GM12891 (cell line): Measurements from ENCODE around the gene SMARCA4. TPM values are rescaled to one million over a fixed set of nuclear protein-coding genes. Genes with fewer than 3 reads are reported as not detected.

Experiments
- DNase-seq: peaks from one replicate; pipeline ENCODE4 v3.0.0; 2011; ENCODE audit warnings: low spot score; ENCODE audit not compliant: insufficient read length
- FAIRE-seq: peaks from 2 replicates; lab custom pipeline; 2011; peaks lifted over from hg19 to GRCh38; lab: Jason Lieb, UNC
- PAX5 ChIP-seq: IDR thresholded peaks from 2 replicates; pipeline ENCODE4 v1.6.1; 2011; ENCODE audit warnings: low read length, moderate library complexity, mild to moderate bottlenecking; ENCODE audit not compliant: insufficient read depth, severe bottlenecking
- POLR2A ChIP-seq: IDR thresholded peaks from 2 replicates; pipeline ENCODE4 v1.6.1; 2011; ENCODE audit warnings: low read depth, low read length, control low read depth
- POLR2AphosphoS5 ChIP-seq: IDR thresholded peaks from 2 replicates; pipeline ENCODE4 v1.6.1; 2011; ENCODE audit warnings: low read depth, low read length, control low read depth
- POU2F2 ChIP-seq: IDR thresholded peaks from 2 replicates; pipeline ENCODE4 v1.6.1; 2011; ENCODE audit warnings: low read depth, mild to moderate bottlenecking, control low read depth, low read length, moderate library complexity
- SPI1 ChIP-seq: IDR thresholded peaks from 2 replicates; pipeline ENCODE4 v1.6.1; 2011; ENCODE audit warnings: low read depth, low read length, control low read depth
- TAF1 ChIP-seq: IDR thresholded peaks from 2 replicates; pipeline ENCODE4 v1.6.1; 2011; ENCODE audit warnings: low read depth, low read length, control low read depth
- polyA plus RNA-seq: library from polyadenylated mRNA; unstranded; fragments of >200 nt; gene quantifications from one replicate; pipeline ENCODE4 v1.2.1, GENCODE V29; 2012; ENCODE audit warnings: low read depth, missing spikeins, inconsistent platforms; ENCODE audit not compliant: missing spikeins

The SMARCA4 gene
- polyA plus RNA-seq = 98.5 TPM

- TF ChIP-seq POU2F2 (peak; percentile 59), SPI1 (0 out of 2 replicates have a peak, but pooled peaks have one; percentile 33), POLR2AphosphoS5 (peak; percentile 87), POLR2A (peak; percentile 79; the same call in 1 of the 2 replicates), PAX5 (no peak), TAF1 (peak; percentile 44; the same call in 1 of the 2 replicates)
- DNase-seq = peak; percentile 96
- FAIRE-seq = peak; percentile 100
These were observed at the start of gene SMARCA4 for GRCh38 chr19:10960314-10961072. TSS of gene SMARCA4 (plus strand) at chr19:10961030. CDS start at chr19:10984152, 23,122 bp downstream.

GRCh38 chr19:10911579-10912363, 49.1 kb upstream of the SMARCA4 start:
- no peak for DNase-seq
- FAIRE-seq = no peak
- TF ChIP-seq POU2F2 (no peak), PAX5 (no peak), POLR2A (no peak), POLR2AphosphoS5 (no peak), SPI1 (no peak), TAF1 (no peak)

- DNase-seq (no peak), FAIRE-seq (no peak)
- TF ChIP-seq POLR2AphosphoS5 = no peak
- TF ChIP-seq POU2F2 = no peak
- TF ChIP-seq TAF1 = no peak
- no peak for TF ChIP-seq PAX5
- no peak for TF ChIP-seq SPI1
- TF ChIP-seq POLR2A = no peak
These were observed 48.2 kb upstream of the SMARCA4 start for GRCh38 chr19:10912619-10913018.

DNA sequence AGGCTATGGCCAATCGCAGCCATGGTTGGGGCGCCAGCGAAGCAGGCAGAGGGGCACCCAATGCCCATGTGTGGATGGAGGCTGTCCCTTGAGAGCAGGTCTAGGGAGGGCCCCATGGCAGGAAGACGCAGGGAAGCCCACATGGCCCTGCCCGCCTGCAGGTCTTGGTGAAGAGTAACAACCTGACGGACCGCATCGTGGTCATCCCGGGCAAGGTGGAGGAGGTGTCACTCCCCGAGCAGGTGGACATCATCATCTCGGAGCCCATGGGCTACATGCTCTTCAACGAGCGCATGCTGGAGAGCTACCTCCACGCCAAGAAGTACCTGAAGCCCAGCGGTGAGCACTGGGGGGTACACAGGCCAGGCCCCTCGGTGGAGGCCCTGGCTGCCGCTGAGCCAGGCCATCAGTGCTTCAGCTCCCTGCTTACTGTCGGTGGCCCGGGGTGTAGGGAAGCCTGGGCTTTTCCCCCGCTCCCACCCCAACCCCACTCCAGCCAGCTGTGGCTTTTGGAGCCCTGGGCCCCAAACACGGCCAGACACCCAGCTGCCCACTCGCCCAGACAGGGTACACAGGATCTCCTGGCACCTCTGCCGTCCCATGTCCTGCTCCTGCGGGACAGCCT, 47.0 kb upstream of the SMARCA4 start:
- DNase-seq = no peak
- no peak for TF ChIP-seq TAF1
- TF ChIP-seq SPI1 = no peak
- TF ChIP-seq POLR2AphosphoS5 = no peak
- TF ChIP-seq POU2F2 = no peak
- TF ChIP-seq POLR2A = no peak
- TF ChIP-seq PAX5 = no peak
- no peak for FAIRE-seq

DNA sequence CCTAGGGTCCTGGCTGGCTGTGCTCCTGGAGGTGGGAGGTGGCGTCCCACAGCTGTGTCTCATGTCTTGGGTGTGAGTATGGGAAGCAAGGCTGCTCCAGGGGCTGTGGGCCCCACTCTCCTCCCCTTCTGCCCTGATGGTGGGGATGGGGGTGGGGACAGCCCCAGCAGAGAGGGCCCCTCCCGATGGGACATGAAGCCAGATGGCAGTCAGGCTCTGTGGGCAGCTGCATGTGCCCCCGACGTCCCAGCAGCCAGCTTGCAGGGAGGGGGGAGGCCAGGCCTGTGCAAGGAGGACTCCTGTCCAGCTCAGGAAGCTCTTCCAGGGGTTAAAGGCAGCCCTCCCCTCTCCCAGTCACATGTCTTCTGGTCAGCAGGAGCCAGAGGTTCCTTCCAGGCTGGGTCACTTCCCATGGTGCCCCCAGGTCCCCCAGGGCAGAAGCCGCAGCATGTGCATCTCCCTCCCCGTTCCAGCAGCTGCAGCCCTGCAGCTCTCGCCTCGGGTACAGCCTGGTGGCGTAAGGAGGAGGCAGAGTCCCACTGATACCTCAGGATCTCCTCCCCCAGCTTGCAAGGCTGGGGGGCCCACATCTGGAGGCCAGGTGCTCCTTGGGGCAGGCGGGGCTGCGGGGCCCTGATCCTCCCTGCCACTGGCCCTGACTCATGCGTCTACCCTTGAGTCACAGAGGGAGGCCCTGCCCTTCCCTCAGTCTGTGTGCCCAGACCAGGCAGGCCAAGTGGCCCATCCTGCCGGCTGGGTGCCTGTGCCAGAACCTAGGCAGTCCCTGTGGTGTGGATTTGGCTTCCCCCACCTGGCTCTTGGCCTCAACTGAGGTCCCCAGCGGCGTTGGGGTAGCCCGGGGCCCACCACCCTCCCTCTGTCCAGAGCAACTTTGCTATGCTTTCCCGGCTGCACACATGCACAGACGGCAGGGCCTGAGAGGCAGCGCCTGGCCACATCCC, 45.4 kb upstream of the SMARCA4 start:
- TF ChIP-seq POLR2AphosphoS5 = no peak
- TF ChIP-seq TAF1 = no peak
- no peak for TF ChIP-seq PAX5
- TF ChIP-seq SPI1 = no peak
- no peak for TF ChIP-seq POU2F2
- no peak for TF ChIP-seq POLR2A
- FAIRE-seq (no peak), DNase-seq (no peak)

DNA sequence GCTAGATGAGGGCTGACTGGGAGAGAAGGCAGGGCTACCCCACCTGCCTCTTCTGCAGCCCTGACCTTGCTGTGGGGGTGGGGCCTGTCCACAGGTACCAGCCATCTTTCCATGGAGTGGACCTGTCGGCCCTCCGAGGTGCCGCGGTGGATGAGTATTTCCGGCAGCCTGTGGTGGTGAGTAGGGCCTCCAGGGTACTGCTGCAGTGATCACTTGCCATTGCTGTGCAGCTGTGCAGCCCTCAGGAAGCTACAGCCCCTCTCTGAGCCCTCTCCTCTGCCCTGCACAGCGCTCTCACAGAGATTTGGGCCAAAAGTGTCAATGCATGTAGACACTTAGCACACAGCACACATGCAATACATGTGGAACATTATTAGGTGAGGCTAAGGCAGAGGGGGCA, 44.2 kb upstream of the SMARCA4 start:
- no peak for FAIRE-seq
- DNase-seq = no peak
- TF ChIP-seq PAX5 = no peak
- TF ChIP-seq POLR2A = no peak
- no peak for TF ChIP-seq POLR2AphosphoS5
- no peak for TF ChIP-seq POU2F2
- TF ChIP-seq TAF1 = no peak
- no peak for TF ChIP-seq SPI1

- DNase-seq (no peak), FAIRE-seq (no peak)
- TF ChIP-seq POLR2A (no peak), POU2F2 (no peak), TAF1 (no peak), PAX5 (no peak), POLR2AphosphoS5 (no peak), SPI1 (no peak)
These were observed 42.5 kb upstream of the SMARCA4 start for GRCh38 chr19:10918359-10918758.

DNA sequence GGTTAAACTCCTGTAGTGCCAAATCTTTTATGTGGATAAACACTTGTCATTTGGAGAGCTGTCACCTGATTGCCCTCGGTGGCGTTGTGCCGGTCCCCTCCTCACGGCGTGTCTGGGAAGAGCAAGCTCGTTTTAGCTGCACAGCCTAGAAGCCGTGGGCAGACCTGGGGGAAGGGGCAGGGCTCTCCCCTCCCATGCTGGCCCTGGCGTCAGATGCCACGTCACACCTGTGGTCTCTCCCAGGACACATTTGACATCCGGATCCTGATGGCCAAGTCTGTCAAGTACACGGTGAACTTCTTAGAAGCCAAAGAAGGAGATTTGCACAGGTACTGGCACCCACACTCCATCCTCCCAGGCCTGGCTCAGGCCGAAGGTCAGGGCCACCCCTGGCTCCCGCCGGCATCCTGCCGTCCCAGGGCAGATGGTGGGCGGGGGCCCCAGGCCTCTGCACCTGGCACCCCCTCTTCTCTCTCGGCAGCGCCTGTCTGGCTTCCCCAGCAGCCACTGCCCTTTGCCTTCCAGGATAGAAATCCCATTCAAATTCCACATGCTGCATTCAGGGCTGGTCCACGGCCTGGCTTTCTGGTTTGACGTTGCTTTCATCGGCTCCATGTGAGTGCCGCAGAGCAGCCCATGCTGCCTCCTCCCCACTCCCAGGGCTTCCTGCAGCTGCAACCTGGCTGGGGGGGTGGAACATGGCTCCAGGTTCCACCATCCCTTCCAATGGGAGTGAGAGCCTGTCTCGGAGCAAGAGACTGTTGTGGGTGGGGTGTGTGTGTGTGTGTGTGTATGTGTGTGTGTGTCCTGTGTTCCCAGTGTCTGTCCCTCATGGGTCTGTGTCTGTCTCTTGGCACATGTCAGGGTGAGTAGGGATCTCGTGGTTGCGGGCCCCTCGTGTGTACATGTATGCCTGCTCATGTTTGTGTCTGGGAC, 41.2 kb upstream of the SMARCA4 start:
- TF ChIP-seq POLR2A (no peak), SPI1 (no peak)
- FAIRE-seq (no peak), DNase-seq (no peak)
